ENCODE data around the gene IPO8.

GRCh38 chr12:30729547-30729946 is 33.9 kb upstream of the IPO8 start:
- no peak for TF ChIP-seq CTCF (conservative IDR thresholded peaks at IDR 0.05; ENCODE audit: low read depth, low read length)
- TF ChIP-seq POLR2A (IDR thresholded peaks at IDR 0.05; ENCODE audit: low read depth, low read length), result no peak
- TF ChIP-seq RCOR1 (IDR thresholded peaks at IDR 0.05; ENCODE audit: insufficient replicate concordance, low read length), result no peak
- TF ChIP-seq BHLHE40 (IDR thresholded peaks at IDR 0.05; ENCODE audit: low read depth, low read length), result no peak
- no peak for TF ChIP-seq SMC3 (IDR thresholded peaks at IDR 0.05; ENCODE audit: low read depth, low read length)
- no peak for TF ChIP-seq USF2 (IDR thresholded peaks at IDR 0.05; ENCODE audit: low read depth, low read length)
- no peak for TF ChIP-seq CHD1 (IDR thresholded peaks at IDR 0.05; ENCODE audit: low read depth, low read length)
- TF ChIP-seq CEBPB (IDR thresholded peaks at IDR 0.05; ENCODE audit: low read depth, low read length), result no peak

All from IMR-90 (cell line).